ENCODE measurements around the gene NPR2.

The NPR2 gene

DNA sequence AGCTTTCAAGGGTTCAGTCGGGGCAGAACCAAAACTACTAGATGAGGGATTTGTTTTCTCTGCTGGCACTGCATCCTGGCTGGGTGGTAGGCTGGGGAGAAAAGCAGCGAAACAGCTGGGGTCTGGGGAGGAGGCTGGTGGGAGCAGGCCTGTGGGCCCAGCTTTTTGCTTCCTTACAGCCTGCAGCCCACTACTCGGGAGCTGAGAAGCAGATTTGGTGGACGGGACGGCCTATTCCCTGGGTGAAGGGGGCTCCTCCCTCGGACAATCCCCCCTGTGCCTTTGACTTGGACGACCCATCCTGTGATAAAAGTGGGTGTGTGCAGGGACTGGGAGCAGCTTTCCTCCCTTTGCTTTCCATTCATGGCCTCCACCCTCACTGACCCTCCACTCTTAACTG lies 9.1 kb downstream of the NPR2 start:
- DNase-seq (ENCODE audit: low read depth in 2 of 2), result no peak

DNA sequence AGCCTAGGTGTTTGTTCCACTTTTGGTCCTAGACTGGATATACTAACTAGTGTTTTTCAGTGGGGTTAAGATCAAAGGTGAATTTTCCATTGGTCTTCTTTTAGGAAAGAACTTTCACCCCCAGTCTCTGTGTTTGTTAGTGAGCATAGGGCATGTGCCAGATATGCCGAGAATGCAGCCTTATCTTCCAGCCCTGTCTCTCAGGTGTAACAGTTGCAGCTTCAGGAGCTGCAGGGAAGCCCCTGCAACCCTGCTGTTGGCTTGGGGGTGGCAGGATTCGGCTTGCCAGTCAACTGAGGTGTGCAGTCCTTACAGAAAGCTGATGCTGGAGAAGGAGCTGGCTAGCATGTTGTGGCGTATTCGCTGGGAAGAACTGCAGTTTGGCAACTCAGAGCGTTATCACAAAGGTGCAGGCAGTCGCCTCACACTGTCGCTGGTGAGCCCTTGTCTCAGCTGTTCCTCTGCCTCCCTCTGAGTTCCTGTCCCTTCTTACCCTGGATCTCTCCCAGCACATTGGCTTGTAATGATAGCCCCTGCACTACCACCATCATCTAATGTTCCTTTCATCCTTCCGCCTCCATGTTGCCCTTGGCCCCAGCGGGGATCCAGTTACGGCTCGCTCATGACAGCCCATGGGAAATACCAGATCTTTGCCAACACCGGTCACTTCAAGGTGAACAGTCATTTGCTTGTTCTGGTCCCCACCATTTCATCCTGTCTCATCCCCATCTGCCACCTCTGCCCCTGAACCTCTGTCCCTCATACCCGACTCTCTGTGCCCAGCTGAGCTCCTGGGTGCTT lies 10.1 kb downstream of the NPR2 start:
- no peak for DNase-seq (ENCODE audit: low read depth in 2 of 2)

DNA sequence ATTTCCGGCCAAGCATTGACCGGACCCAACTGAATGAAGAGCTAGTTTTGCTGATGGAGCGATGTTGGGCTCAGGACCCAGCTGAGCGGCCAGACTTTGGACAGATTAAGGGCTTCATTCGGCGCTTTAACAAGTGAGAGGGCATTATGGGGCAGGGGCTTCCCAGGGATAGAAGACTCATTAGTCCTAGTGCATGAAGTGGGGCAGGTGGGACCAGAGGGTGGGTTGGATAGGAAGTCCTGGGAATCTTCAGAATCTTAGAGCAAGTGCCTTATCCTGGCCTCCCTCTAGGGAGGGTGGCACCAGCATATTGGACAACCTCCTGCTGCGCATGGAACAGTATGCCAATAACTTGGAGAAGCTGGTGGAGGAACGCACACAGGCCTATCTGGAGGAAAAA lies 14.7 kb downstream of the NPR2 start:
- DNase-seq (ENCODE audit: low read depth in 2 of 2), result no peak

- no peak for DNase-seq (ENCODE audit: low read depth in 2 of 2)
Observed at GRCh38 chr9:35808433-35808832, 17.0 kb downstream of the NPR2 start.

DNA sequence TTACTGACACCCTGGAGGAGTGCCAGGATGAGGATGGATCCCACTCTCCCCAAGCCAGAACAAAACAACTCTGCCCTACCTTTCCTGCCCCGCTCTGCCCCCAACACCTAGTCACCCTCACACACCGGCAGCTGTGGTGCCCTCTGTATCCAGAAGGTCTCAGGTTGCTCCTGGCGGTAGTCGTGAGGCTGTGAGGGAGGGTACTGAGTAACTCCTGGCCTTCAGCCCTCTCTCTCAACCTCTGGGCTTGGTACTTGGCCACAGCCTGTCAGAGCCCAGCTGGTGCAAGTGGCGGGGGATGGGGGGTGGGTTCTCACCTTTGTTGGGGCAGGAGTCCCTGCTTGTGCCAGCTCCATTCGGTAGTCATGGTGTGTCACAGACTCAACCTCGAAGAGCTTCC lies 18.7 kb downstream of the NPR2 start:
- no peak for DNase-seq (ENCODE audit: low read depth in 2 of 2)

GRCh38 chr9:35811381-35812024 lies 20.1 kb downstream of the NPR2 start:
- no peak for DNase-seq (ENCODE audit: low read depth in 2 of 2)

DNA sequence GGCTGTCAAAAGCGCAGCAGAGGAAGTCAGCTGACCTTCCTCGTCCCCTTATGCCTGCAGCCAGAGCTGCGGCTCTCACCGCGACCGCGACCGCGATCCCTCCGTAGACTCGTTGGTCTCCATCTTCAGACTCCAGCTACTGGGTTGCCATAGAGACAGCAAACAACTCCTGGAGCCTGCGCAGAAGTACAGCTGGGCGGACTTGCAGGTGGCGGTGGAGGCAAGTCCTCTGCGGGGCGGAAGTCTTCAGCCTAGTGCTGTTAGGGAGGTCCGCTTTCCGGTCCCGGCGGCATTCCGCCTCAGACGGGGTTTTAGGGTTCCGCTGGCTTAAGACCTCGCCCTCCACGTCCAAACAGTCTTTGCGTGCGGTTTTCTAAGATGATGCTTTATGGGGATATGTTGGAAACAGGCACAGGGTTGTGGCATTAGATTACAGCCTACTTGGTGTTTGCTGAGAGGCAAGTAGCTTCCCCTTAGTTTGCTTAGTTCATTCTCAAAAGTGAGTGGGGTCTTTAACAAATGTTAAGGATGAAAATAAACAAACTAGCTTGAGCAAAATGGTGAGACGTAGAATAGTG lies 20.7 kb downstream of the NPR2 start, which contains the start of gene SPAG8:
TSS of gene SPAG8 (minus strand) at position 238 of the 578 bp plus-strand sequence. CDS start at position 123, 115 bp downstream.
- DNase-seq (ENCODE audit: low read depth in 2 of 2), result peak; percentile 90 to 96

DNA sequence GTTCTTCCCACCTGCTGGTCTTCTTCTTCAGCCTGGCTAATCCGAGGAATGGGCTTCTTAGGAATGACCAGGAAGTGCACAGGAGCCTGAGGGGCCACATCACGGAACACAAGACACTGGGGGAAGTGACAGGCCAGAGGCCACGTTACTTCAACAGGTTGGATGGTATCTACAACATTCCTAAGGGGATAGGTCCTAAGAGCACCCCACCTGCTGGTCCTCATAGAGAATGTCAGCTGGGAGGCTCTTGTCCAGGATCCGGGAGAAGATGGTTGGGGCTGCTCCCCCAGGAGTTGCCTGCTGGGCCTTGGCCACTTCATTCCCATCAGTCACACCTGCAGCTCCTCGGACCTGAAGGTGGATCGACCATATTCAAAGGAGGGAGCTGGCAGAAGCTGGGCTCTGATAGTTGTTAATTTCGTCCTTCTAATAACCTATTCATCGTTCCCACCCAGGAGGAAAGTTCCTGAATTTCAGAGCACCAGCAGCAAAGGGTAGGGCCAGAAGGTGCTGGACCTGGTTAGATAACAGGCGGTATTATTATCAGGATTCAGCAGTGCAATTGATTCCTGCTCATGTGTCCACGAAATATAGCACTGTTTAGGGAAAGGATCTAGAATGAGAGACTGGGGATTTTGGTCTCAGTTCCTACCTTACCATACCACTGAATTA lies 22.2 kb downstream of the NPR2 start:
- no peak for DNase-seq (ENCODE audit: low read depth in 2 of 2)

GRCh38 chr9:35814106-35814840 lies 22.9 kb downstream of the NPR2 start:
- peak in 1 of 2 donors; percentile 18 for DNase-seq (ENCODE audit: low read depth in 2 of 2)

DNA sequence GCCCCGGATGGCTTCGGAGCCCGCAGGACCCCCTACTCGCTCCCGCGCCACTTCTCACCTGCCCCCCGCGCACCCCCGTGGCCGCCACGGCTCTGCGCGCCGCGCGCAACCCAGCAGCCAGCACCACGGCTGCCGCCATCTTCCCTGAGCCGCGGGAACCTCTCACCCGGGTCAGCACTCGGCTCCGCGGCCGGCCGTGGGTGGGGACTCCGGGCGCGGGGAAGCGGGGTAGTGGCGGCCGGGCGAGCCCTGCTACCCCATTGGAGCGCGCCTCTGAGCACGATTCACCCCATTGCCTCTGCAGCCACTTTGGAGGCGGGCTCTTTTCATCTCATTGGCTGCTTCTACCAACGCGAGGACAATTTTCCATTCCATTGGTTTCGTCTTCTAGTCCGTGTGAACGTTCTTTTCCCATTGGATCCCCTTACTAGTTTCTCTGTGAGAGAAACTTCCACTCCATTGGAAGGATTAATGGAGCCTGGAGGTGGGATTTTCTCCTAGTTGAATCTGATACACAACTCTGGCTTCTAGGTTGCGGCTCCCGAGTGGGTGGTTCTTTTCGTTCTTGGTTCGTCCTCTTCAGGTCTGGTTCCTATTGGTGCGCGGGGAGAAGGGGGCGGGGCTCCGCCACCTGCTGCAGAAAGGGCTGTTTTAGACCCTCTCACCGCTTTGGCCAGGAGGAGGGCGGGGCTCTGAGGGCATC lies 23.6 kb downstream of the NPR2 start, which contains the start of gene HINT2:
TSS of gene HINT2 (minus strand) at position 202 of the 703 bp plus-strand sequence. CDS start at position 139, 63 bp downstream.
- DNase-seq (ENCODE audit: low read depth in 2 of 2), result peak; percentile 96 to 97

DNA sequence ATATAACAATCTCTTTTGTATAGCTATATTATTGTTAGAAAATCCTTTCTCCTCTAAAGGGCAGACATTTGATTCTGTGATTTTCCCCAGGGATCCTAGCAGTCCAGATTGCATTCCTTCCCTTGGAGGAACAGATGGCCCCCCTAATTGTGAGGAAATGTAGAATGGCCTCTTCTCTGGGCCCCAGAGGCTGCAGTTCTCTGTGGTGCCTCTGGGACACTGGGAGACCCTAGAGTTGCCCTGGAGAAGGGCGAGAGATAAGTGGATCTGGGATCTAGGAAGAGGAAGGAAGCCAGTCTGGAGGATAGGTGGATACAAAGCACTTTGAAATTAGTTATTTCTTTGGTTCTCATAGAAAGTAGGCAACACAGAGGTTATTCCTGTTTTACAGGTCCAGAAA lies 25.3 kb downstream of the NPR2 start:
- no peak for DNase-seq (ENCODE audit: low read depth in 2 of 2)

- DNase-seq (ENCODE audit: low read depth in 2 of 2), result no peak
Observed at GRCh38 chr9:35818341-35818740, 26.9 kb downstream of the NPR2 start.

- no peak for DNase-seq (ENCODE audit: low read depth in 2 of 2)
Observed at GRCh38 chr9:35820076-35820475, 28.7 kb downstream of the NPR2 start.

DNA sequence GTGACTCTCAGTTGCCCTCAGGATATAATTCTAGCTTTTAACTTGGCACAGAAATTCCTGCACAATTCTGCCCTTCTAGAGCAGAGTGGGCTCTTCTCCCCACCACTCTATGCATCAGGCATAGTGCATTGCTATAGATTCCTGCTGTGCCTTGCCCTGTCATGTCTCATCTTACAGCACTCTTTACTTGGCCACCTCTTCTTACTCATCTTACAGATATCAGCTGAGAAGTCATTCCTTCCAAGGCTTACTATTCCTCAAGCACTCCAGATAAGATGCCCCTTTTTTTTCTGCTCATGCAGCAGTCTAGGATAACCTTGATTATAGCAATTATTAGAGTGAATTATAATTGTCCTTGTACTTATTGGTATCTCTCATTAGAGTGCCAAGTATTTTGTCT lies 31.5 kb downstream of the NPR2 start:
- no peak for DNase-seq (ENCODE audit: low read depth in 2 of 2)

DNA sequence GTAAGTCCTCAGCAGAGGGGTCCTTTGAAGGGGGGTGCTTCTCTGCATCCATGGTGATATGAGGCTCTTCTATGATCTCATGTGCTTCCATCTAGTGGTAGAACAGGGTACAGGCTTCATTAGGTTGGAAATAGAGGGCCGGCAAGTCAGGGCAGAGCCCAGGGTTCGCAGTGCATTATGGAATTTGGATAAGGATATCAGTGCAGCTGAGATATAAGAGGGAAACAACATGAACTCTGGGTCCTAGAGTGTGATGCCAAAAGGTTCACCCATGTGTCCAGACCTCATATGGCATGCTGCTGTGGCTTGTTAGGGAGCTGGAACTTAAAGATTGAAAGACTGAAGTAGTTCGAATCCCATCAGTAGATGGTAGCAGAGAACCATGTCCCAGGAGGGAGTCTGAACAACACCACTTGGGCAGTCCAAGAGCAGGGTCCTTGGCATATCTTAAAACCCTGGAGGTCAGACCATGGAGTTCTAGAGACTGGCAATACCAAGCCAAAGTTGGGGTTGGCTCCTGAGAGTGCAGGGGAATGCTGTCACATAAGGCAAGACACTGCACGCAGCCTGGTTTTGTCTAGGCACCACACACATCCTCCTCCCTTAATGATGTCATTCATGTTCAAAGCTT lies 34.8 kb downstream of the NPR2 start:
- no peak for DNase-seq (ENCODE audit: low read depth in 2 of 2)

DNA sequence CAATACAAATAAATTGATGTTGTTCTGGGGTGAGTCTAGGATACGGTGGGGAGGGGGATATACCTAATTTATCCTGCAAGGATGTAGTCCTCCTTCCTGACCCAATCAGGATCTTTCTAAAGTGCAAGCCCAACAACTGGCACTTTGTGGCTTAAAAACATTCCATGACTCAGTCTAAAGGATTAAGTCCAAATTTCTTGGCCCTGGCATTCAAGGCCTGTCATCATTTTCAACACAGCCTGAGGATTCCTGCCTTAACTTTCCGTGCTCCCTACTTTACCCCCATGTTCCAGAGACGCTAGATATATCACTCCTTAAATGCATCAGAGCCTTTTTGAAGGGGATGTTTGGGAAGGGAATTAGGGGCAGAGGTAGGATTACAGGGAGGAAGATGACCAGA lies 36.1 kb downstream of the NPR2 start:
- no peak for DNase-seq (ENCODE audit: low read depth in 2 of 2)

DNA sequence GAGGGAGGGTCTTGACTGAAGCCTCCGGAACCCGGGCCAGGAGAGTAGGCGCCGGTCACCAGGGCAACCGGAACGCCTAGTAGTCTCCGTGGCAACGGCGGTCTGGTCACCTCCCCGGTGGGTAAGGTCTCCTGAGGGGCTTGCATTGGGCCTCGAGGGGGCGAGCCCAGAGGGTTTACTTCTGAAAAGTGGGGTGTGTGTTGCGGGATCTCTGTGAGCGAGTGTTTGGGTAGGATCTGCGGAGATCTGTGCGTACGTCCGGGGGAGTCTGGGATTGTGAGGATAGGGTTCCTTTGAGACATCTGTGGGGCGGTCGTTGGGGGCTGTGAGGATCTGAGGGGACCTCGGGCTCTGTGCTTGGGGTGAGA lies 37.3 kb downstream of the NPR2 start, which contains the start of gene FAM221B:
TSS of gene FAM221B (minus strand) at position 17 of the 368 bp plus-strand sequence. CDS start 2,571 bp downstream, outside the sequence.
- no peak for DNase-seq (ENCODE audit: low read depth in 2 of 2)

DNA sequence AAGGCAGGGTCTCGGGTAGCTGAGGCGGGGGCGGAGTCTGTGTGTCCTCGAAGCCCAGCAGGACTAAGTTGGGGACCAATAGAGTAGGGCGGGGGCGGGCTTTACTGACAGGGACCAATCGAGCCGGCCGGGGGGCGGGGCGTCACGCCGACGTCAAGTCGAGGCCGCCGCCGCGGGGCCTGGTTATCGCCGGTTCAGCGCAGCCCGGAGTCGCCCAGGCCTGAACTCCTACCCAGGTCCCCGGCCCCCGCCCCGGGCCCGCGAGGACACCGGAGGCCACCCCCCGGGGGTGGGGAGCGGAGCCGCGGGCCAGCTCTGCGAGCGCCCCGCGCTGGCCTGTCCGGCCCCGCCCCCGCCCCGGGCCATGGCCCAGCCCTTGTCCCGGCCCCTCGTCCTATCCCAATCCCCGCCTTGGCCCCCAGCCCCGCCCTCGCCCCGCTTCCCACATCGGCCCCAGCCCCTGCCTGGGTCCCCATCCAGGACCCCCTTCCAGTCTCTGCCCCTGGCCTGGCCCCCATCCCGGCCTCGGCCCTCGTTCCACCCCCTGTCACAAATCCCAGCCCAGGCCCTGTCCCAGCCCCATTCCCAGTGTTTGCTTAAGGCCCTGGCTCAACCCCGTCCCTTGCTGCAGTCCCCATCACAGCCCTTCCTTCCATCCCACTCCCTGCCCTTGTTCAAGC lies 37.8 kb downstream of the NPR2 start, which contains the start of gene TMEM8B:
TSS of gene TMEM8B (plus strand) at position 145 of the 680 bp plus-strand sequence. CDS start at position 365, 220 bp downstream.
- DNase-seq (ENCODE audit: low read depth in 2 of 2), result peak; percentile 91 to 92

DNA sequence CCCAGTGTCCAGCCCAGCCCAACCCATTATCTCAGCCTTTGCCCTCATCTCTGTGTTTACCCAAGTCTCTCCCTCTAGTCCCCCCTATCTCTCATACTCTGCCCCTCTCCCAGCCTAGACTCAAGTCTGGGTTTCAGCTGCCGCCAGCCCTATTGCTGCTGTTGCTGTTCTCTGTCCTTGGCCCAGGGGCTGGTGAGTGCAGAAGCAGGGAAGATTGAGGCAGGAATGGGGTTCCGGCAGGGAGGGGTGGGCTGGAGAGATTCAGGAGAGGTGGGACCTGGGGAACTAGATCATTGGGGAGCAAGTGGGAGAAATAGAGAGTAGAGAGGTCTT lies 38.3 kb downstream of the NPR2 start:
- DNase-seq (ENCODE audit: low read depth in 2 of 2), result no peak

GRCh38 chr9:35831040-35831439 lies 39.6 kb downstream of the NPR2 start:
- no peak for DNase-seq (ENCODE audit: low read depth in 2 of 2)

Measured in stimulated activated CD8-positive, alpha-beta memory T cell treated with anti-CD3 and anti-CD28 coated beads, Interleukin-15, amount 100 ng/mL, for 48 hours (primary cell).